Loucy (cell line): Measurements from ENCODE around the gene SRGN.

Source experiments
- H2AFZ ChIP-seq: fragments of 200-600 bp; sonication (generic); 2 replicates; pipeline ENCODE4 v1.6.0; 2016; ENCODE audit warnings: antibody characterized with exemption, mild to moderate bottlenecking, low read length, moderate library complexity
- H3F3A ChIP-seq: fragments of 200-600 bp; 2 replicates; pipeline ENCODE4 v1.6.0; 2016; ENCODE audit warnings: antibody characterized with exemption, low read depth, mild to moderate bottlenecking
- H3K27me3 ChIP-seq: fragments of 200-600 bp; sonication (generic); 2 replicates; pipeline ENCODE4 v1.6.1; 2014; ENCODE audit warnings: low read length, mild to moderate bottlenecking; ENCODE audit not compliant: insufficient read depth, poor library complexity, severe bottlenecking
- H3K36me3 ChIP-seq: fragments of 200-600 bp; sonication (generic); 2 replicates; pipeline ENCODE4 v1.6.1; 2016; ENCODE audit warnings: low read length; ENCODE audit not compliant: insufficient read depth
- H3K4me1 ChIP-seq: fragments of 200-600 bp; sonication (generic); 2 replicates; pipeline ENCODE4 v1.5.1; 2014; ENCODE audit warnings: low read length, mild to moderate bottlenecking; ENCODE audit not compliant: insufficient read depth, poor library complexity, severe bottlenecking
- H3K4me2 ChIP-seq: fragments of 200-600 bp; sonication (generic); 2 replicates; pipeline ENCODE4 v1.6.0; 2014; ENCODE audit warnings: antibody characterized with exemption, low read length, low read depth, mild to moderate bottlenecking; ENCODE audit not compliant: poor library complexity, severe bottlenecking
- H3K4me3 ChIP-seq: fragments of 200-600 bp; sonication (generic); 2 replicates; pipeline ENCODE4 v1.5.1; 2014; ENCODE audit warnings: low read length, mild to moderate bottlenecking, mixed read lengths; ENCODE audit not compliant: poor library complexity, severe bottlenecking
- H3K79me2 ChIP-seq: fragments of 200-600 bp; sonication (generic); 2 replicates; pipeline ENCODE4 v1.6.1; 2014; ENCODE audit warnings: low read length; ENCODE audit not compliant: insufficient read depth
- H3K9ac ChIP-seq: fragments of 200-600 bp; sonication (generic); 2 replicates; pipeline ENCODE4 v1.6.0; 2014; ENCODE audit warnings: mild to moderate bottlenecking, low read depth, low read length, moderate library complexity; ENCODE audit not compliant: poor library complexity, severe bottlenecking
- H3K9me2 ChIP-seq: fragments of 200-600 bp; sonication (generic); replicated peaks from 2 replicates; pipeline ENCODE4 v1.6.1; 2016; ENCODE audit warnings: low read depth, low read length, mixed read lengths
- H3K9me3 ChIP-seq: fragments of 200-600 bp; sonication (generic); 2 replicates; pipeline ENCODE4 v1.6.1; 2014; ENCODE audit warnings: mild to moderate bottlenecking, antibody characterized with exemption, low read length, low read depth; ENCODE audit not compliant: insufficient read depth
- H4K20me1 ChIP-seq: fragments of 200-600 bp; sonication (generic); 2 replicates; pipeline ENCODE4 v1.6.0; 2014; ENCODE audit warnings: antibody characterized with exemption, low read length, mild to moderate bottlenecking; ENCODE audit not compliant: insufficient read depth, poor library complexity, severe bottlenecking
- EZH2phosphoT487 ChIP-seq: fragments of 200-600 bp; IDR thresholded peaks from 2 replicates; pipeline ENCODE4 v1.6.1; 2018; ENCODE audit warnings: antibody characterized with exemption, mild to moderate bottlenecking, moderate library complexity, borderline replicate concordance
- TF ChIP-seq, protein P1 (sequence below): fragments of 200-600 bp; sonication (generic); conservative IDR thresholded peaks from 2 replicates; pipeline ENCODE4 v1.5.1; 2014; ENCODE audit warnings: mild to moderate bottlenecking, antibody characterized with exemption, low read length

The SRGN gene

GRCh38 chr10:69101451-69102095 is 13.7 kb downstream of the SRGN start:
- Histone ChIP-seq H3K36me3 (peaks cover 18% of the 10 kb centered on the region; the same call in 1 of the 2 replicates), H3K4me2 (peak overlapping the region; percentile 17), H3F3A (no peaks in the 10 kb centered on the region), H4K20me1 (no peaks in the 10 kb centered on the region), H3K79me2 (no peaks in the 10 kb centered on the region), H3K9ac (no peak overlapping the region), H3K4me3 (no peak overlapping the region), H3K9me2 (no peaks in the 10 kb centered on the region), H3K9me3 (no peaks in the 10 kb centered on the region), H3K4me1 (peaks cover 8% of the 10 kb centered on the region), H2AFZ (0 out of 2 replicates have a peak overlapping the region, but pooled peaks have one; percentile 52), H3K27me3 (no peaks in the 10 kb centered on the region)
- TF ChIP-seq EZH2phosphoT487, result no peak
- TF ChIP-seq, protein P1, sequence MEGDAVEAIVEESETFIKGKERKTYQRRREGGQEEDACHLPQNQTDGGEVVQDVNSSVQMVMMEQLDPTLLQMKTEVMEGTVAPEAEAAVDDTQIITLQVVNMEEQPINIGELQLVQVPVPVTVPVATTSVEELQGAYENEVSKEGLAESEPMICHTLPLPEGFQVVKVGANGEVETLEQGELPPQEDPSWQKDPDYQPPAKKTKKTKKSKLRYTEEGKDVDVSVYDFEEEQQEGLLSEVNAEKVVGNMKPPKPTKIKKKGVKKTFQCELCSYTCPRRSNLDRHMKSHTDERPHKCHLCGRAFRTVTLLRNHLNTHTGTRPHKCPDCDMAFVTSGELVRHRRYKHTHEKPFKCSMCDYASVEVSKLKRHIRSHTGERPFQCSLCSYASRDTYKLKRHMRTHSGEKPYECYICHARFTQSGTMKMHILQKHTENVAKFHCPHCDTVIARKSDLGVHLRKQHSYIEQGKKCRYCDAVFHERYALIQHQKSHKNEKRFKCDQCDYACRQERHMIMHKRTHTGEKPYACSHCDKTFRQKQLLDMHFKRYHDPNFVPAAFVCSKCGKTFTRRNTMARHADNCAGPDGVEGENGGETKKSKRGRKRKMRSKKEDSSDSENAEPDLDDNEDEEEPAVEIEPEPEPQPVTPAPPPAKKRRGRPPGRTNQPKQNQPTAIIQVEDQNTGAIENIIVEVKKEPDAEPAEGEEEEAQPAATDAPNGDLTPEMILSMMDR, result no peak

- H3K36me3 ChIP-seq, result peaks cover 18% of the 10 kb centered on the region; the same call in 1 of the 2 replicates
- H3K4me1 ChIP-seq, result peaks cover 8% of the 10 kb centered on the region
- H3K27me3 ChIP-seq, result no peaks in the 10 kb centered on the region
- no peaks in the 10 kb centered on the region for H3K9me3 ChIP-seq
- H4K20me1 ChIP-seq, result no peaks in the 10 kb centered on the region
- H3K4me3 ChIP-seq, result no peak overlapping the region
- no peak overlapping the region for H3K9ac ChIP-seq
- H3K79me2 ChIP-seq, result no peaks in the 10 kb centered on the region
- H3K9me2 ChIP-seq, result no peaks in the 10 kb centered on the region
- H2AFZ ChIP-seq, result no peak overlapping the region
- no peaks in the 10 kb centered on the region for H3F3A ChIP-seq
- peak overlapping the region; percentile 17 for H3K4me2 ChIP-seq
- TF ChIP-seq, protein P1, result no peak
- no peak for TF ChIP-seq EZH2phosphoT487
Observed at GRCh38 chr10:69102440-69102839, 14.5 kb downstream of the SRGN start.

DNA sequence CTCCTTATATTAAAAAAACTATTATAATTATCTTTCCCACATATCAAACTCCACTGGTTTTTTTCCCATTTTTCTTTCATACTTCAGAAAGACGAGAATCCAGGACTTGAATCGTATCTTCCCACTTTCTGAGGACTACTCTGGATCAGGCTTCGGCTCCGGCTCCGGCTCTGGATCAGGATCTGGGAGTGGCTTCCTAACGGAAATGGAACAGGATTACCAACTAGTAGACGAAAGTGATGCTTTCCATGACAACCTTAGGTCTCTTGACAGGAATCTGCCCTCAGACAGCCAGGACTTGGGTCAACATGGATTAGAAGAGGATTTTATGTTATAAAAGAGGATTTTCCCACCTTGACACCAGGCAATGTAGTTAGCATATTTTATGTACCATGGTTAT is 15.9 kb downstream of the SRGN start:
- H3K4me2 ChIP-seq, result no peak overlapping the region
- H3K79me2 ChIP-seq, result no peaks in the 10 kb centered on the region

More for the DNA sequence above, 15.9 kb downstream of the SRGN start:
- no peak overlapping the region for H2AFZ ChIP-seq
- H3K4me3 ChIP-seq, result no peak overlapping the region
- no peaks in the 10 kb centered on the region for H3K27me3 ChIP-seq
- H3K9me2 ChIP-seq, result no peaks in the 10 kb centered on the region
- H3F3A ChIP-seq, result no peaks in the 10 kb centered on the region
- TF ChIP-seq, protein P1, result no peak
- no peak for TF ChIP-seq EZH2phosphoT487
- H3K4me1 ChIP-seq, result peaks cover 8% of the 10 kb centered on the region
- H3K36me3 ChIP-seq, result peaks cover 18% of the 10 kb centered on the region; the same call in 1 of the 2 replicates
- H3K9ac ChIP-seq, result no peak overlapping the region
- H3K9me3 ChIP-seq, result no peaks in the 10 kb centered on the region
- H4K20me1 ChIP-seq, result no peaks in the 10 kb centered on the region
